ENCODE data around the gene NLRC3.

DNA sequence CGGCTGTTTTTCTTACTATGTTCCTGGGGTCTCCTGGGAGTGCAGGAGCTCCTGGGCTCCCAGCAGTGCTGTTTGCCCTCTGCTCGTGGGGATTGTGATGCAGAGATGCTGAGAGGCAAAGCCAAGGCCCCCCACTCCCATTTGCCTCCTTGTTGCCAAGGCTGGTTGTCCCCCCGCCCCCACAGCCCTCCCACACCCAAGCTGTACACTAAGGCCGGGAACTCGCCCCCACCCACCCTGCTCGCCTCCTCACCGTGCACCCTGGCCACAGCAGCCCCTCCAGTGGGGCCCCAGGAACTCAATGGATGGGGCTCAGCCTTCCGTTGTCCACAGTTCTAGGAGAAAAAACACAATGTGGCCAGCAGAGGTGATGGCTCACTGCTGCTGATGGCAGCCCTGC, 10.2 kb downstream of the NLRC3 start:
- TF ChIP-seq, protein P1, sequence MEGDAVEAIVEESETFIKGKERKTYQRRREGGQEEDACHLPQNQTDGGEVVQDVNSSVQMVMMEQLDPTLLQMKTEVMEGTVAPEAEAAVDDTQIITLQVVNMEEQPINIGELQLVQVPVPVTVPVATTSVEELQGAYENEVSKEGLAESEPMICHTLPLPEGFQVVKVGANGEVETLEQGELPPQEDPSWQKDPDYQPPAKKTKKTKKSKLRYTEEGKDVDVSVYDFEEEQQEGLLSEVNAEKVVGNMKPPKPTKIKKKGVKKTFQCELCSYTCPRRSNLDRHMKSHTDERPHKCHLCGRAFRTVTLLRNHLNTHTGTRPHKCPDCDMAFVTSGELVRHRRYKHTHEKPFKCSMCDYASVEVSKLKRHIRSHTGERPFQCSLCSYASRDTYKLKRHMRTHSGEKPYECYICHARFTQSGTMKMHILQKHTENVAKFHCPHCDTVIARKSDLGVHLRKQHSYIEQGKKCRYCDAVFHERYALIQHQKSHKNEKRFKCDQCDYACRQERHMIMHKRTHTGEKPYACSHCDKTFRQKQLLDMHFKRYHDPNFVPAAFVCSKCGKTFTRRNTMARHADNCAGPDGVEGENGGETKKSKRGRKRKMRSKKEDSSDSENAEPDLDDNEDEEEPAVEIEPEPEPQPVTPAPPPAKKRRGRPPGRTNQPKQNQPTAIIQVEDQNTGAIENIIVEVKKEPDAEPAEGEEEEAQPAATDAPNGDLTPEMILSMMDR (IDR thresholded peaks at IDR 0.05): no peak
- no peak for TF ChIP-seq POLR2A (IDR thresholded peaks at IDR 0.05)

Measured in esophagus squamous epithelium (tissue), 4 donors.